Stimulated activated CD8-positive, alpha-beta memory T cell treated with anti-CD3 and anti-CD28 coated beads, Interleukin-7, amount 100 ng/mL, for 48 hours (primary cell): Measurements from ENCODE around the gene SLITRK6.
"Not testable (repeated sequence)": the region's sequence is repeated elsewhere in the genome, so short reads cannot be mapped to it uniquely, and the experiment has no call there.

ENCODE experiments used
- DNase-seq, 2 donors: peaks; one replicate each; pipeline ENCODE4 v3.0.0-alpha.2; 2020; ENCODE audit warnings: low read depth in 1 of 2; ENCODE audit errors: extremely low read depth in 1 of 2

Gene SLITRK6, protein sequence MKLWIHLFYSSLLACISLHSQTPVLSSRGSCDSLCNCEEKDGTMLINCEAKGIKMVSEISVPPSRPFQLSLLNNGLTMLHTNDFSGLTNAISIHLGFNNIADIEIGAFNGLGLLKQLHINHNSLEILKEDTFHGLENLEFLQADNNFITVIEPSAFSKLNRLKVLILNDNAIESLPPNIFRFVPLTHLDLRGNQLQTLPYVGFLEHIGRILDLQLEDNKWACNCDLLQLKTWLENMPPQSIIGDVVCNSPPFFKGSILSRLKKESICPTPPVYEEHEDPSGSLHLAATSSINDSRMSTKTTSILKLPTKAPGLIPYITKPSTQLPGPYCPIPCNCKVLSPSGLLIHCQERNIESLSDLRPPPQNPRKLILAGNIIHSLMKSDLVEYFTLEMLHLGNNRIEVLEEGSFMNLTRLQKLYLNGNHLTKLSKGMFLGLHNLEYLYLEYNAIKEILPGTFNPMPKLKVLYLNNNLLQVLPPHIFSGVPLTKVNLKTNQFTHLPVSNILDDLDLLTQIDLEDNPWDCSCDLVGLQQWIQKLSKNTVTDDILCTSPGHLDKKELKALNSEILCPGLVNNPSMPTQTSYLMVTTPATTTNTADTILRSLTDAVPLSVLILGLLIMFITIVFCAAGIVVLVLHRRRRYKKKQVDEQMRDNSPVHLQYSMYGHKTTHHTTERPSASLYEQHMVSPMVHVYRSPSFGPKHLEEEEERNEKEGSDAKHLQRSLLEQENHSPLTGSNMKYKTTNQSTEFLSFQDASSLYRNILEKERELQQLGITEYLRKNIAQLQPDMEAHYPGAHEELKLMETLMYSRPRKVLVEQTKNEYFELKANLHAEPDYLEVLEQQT

DNA sequence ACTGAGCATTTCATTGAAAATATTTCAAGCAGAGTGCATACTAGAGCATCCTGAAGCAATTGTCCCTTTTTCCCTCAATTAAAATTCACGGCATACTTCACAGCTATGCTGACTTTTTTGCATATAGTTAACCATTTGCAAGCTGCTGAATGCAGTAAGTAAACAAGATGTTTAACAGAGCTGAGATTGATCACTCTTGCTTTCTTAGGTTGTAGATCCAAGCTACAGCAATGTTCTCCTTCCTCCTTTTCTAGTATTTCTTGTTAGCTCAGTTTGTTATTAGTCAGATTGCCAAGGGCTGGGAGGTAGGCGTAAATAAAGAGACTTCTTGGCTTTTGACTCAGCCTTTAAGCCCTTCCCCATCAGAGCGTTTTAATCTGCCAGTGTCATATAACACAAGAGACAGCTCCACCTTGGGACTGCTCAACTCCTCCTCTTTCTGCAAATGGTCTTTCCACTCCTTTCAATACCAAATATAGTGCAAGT lies at the start of gene SLITRK6:
TSS of gene SLITRK6 (minus strand) at position 323 of the 486 bp plus-strand sequence. CDS start 2,911 bp downstream, outside the sequence.
- no peak for DNase-seq

DNA sequence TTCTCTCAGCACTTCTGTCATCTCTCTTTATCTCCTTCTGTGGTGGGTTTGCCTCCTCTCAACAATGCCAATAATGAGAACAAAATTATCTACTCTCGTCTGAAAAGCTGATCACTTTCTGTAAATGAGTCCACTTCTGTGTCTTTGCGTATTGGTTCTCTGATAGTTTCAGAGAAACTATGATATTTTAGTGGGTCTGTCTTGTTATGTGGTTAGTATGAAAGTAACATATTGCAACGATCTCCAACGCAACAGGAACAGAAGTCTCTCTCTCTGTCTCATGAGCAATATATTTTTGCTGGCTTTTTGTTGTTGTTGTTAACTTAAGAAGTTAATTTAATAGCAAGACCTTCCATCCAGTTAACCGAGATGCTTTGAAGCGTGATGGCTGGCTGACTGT lies 47.8 kb upstream of the SLITRK6 start:
- DNase-seq: no peak

DNA sequence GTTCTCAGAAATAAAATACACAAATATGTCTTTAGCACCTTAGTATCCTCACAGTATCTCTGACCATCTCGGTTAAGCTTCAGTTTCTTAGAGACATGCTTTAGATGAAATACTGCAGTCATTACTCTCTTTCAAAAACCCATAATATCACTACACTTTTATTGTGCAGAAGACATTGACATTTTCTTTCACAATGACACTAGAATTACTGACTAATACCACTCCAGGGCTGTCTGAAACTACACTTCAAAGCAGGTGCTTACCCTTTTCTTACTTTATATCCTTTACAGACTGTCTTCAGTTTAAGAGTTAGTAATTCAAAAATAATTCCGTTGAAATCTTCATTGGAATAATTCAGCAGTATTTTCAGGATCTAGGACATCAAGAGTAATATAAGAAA lies 42.2 kb upstream of the SLITRK6 start:
- DNase-seq: no peak

DNA sequence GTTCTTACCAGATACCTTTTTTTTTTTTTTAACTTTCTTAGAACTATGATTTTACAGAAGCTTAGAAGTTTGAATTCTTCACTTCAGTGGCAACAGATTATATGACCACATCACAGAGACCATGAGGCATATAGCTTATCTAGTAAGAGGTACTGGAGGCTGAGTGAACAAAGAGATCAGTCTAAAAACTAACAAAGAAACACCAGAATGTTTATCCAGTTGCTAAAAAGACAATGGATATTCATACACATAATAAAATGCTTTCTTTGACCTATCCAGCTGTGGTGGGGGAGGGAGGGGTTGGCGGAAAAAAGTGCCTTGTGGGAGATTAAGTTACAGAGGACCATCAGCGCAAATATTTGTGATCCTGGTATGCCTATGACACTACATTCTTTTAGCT lies 34.7 kb upstream of the SLITRK6 start:
- DNase-seq: no peak

DNA sequence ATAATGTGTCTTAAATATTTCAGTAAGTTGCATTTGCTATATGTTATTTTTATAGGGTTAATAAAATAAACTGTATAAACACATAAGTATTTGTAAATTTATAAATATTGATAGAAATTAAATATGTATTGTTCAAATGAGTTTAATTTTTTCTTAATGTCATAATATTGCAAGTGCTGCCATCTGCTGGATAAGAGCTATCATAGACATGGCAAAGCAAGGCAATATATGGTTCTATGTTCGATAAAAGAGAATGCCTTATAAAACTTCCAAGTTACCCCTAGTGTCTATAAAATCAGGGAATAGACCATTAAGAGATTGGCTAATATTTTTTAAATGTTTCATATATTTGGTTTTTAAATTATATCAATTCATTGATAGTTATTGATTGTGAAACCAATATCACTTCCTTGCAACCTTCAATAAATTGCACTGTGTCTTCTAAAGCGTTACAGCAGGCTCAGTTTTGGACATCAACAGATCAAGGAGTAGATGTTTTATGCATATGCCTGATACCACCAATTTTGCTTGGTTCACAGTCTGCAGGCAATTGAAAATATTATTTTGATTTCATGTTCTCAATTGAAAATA lies 29.0 kb upstream of the SLITRK6 start:
- no peak for DNase-seq

DNA sequence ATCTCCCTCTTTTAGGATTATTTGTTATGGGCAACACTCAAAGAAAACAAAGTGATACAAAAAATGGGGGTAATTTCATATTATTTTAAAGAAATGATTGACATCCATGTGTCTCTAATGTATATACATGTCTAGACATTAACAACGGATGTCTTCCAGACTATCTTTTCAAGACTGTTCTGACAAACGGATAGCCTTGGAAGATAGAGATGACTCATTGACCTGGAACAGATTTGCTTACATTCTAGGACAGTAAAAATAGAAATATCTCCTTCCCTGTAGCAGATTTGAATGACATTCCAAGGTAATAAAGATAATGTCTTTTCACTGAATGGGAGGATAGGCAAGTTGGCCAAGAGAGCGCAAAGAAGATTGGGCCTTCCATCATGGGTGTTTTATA lies 26.2 kb upstream of the SLITRK6 start:
- DNase-seq: no peak

DNA sequence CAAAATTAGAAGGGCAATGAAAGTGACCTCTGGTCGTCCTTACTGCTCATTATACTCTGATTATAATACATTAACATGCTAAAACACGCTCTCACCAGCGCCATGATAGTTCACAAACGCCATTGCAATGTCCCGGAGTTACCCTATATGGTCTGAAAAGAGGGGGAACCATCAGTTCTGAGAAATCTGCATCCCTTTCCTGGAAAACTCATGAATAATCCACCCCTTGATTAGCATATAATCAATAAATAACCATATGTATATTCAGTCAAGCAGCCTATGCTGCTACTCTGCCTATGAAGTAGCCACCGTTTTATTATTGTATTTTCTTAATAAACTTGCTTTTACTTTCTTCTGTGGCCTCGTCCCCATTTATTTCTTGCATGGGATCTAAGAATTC lies 24.6 kb upstream of the SLITRK6 start:
- no peak for DNase-seq

DNA sequence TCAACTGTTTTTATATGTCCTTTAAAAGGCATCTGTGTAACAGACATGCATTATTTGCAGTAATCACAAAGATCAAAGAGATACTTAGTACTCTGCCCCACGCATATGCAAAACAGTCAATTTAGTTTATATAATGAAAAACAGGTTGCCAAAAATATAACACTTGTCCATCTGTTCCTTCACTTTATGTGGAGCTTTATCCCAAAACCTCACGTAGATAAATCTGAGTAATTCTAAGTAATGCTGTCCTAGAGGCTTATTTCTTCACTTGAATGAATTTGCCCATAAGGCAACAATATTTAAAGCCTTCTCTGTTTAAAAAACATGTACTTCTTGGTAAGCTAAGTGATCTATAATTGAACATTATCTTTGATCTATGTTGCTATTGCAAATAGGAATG lies 20.3 kb upstream of the SLITRK6 start:
- no peak for DNase-seq

DNA sequence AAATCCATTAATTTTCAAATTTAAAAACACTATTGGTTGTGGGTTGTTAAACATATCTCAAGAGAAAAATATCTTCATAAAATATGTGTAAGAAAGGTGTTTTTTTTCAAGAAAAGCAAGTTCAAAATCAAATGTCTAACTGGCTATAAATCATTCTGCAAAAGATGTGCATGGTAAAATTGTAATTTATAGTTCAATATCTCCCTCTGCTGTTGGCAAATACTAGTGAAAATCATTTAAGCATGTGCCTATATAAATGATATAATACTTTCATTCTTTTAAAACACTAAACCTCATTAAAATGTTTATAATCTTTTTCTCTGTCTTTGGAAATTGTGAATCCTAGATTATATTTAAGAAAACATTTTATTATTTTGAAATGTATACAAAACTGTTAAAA lies 17.2 kb upstream of the SLITRK6 start:
- no peak for DNase-seq

DNA sequence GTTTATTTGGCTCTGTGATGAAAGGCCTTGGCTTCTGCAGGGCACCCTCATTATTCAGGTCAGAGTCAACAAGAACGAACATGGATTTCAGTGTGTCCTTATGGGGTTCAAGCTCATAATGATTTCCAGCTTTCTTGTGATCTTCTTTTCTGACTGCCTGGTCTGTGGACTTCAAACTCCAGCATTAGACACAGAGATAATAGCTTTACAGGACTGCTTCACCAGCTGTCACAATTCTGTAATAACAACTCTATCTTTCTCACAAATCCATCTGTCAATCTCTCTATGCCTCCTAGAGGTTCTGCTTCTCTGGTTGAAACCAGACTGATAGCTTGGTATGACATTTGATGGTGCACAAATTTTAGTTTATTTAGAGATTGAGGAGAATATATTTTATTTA lies 13.1 kb upstream of the SLITRK6 start:
- no peak for DNase-seq

DNA sequence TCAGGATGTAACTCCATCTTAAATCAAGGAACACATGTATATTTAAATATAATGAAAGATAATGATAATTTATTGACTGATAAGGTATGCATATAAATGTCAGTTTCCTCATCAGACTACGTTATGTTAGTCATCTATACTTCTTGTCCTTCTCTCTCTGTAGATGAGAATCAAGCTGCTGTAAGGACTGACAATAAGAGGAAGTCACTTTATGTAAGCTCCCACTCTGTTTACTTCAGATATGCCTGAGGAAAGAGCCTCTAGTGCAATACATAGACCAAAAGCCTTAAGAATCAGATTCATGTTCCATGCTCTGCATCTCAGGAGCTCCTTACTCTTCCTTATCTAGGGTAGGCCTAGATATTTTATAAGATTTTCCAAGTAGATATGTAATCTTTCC lies 9.6 kb upstream of the SLITRK6 start:
- no peak for DNase-seq

DNA sequence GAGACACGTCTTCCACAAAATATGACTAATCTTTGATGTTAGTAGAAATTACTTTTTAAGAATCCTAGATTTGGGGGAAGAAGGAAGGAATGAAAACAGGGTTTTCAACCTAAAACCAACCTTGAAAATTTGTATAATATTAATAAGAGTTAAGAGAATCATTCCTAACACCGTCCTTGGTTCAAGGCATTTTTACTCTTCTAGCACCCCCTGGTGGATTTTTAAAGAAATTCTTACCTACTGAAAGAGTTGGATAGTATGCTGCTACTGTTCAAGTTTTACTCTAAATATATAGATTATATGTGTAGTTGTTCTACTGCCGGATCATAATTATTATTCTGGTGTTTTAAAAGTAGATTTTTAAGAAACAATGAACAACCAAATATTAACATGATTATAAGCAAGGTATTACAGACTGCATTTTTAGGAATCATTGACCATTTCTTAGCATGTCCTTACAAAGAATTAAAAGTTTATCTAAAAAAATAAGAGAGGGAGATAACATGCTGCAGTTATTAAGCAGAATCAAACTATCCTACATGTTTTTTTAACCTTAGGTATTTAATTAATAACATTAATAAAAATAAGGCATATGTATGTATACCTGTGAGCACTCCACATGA lies 7.4 kb upstream of the SLITRK6 start:
- DNase-seq: no peak

DNA sequence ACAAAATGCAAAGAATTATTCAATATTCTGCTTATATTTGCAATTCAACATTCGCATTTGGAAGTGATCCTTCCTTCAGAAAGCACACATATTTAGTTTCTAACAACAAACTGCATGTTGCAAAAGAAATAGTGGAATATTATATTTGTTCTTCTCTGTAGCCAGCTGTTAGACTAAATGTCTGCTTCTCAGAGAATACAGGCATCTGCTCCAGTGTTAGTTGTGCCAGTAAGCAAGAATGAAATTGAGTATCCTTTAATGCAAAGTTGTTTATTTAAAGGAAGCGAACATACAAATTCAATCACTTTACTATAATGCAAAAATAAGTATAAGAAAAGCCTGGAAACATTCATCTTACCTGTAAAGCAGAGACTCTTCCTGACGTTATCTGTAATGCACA lies 663 bp downstream of the SLITRK6 start:
- DNase-seq: no peak

DNA sequence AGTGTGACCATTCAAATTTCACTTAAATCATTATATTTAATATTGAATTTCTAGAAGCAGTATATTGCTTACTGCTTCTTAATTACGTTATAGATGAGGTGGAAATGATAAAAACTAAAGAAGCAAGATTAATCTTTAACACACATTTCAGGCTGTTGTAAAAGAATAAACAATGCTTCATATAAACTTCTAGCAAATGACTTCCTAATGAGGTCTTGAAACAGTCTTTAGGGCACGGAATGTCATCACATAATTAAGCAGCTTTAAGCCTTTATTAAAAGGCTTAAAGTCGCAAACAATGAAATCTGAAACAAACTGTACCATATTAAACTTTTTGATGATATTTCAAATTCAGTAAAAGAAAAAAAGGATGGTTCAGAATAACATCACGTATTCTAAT lies 1.9 kb downstream of the SLITRK6 start:
- DNase-seq: no peak

DNA sequence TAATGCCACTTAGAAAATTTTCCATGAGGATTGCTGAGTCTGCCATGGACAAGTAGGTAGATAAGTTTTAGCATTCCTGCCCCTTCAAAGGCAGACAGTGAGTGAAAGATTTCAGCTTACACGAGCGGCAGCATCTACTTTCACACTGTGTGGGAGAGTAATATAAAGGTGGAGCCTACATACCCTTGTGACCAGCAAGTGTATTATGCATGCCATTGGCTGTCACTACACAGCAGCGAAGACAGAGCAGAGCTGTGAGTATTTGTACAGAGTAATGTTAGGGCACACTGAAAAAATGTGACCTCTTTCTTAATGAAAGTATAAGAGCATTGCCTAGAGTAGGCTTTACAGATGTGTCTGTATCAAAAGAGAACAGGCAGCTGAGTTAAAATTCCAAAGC lies 14.0 kb downstream of the SLITRK6 start:
- no peak for DNase-seq

DNA sequence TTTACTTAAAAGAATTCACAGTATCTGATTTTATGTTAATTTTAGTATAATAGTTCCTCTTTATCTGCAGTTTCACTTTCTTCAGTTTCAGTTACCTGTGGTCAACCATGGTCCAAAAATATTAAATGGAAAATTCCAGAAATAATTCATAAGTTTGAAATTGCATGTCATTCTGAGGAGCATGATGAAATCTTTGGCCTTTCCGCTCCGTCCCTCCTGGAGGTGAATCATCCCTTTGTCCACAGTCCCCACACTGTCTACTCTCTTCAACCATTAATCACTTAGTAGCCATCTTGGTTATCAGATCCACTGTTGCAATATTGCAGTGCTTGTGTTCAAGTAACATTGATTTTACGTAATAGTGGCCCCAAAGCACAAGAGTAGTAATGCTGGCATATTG lies 26.9 kb downstream of the SLITRK6 start:
- DNase-seq: no peak

DNA sequence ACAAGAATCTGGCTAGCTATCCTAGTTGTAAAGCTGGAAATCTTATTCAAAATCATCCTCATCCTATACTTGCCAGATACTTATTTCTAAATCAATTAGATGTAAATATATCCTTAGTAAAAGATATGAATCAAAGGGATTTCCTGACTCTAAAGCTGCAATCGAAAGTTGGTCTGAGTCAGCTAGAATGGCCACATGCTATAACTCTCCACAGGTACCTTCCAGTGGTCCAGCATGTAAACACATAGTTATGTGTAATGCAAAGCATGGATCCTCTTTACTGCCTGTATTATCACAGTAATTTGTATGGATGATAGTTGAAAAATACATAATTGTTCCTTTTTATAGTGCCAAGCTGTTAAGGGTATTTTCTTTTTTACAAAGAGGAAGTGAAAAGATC lies 27.4 kb downstream of the SLITRK6 start:
- no peak for DNase-seq

DNA sequence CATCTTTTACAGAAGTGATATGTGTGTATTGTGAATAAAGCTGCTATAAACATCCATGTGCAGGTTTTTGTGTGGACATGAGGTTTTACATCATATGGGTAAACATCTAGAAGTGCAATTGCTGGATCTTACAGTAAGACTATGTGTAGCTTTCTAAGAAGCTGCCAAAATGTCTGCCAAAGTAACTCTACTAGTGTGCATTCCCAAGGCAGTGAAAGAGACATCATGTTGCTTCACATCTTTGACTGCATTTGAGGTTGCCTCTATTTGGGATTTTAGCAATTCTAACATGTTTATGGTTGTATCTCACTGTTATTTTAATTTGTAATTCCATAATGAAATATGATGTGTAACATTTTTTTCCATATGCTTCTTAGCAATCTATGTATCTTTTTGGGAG lies 30.3 kb downstream of the SLITRK6 start:
- DNase-seq: no peak

DNA sequence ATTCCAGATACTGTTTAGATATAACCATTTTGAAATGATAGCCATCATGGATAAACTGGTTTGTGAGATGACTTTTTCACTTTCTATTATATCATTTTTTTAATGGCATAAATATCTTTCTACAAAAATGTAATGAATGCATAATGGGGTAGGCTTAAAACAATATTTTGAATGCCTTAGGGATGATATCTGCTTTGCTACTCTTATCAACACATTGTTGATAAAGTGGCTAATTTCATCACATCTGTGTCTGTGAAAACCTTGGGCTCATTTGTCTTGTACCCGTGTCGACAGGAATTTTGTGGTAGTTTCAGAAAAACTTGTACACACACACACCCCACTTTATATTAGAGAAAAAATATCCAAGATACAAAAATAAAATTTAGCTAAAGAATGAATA lies 44.1 kb downstream of the SLITRK6 start:
- no peak for DNase-seq

DNA sequence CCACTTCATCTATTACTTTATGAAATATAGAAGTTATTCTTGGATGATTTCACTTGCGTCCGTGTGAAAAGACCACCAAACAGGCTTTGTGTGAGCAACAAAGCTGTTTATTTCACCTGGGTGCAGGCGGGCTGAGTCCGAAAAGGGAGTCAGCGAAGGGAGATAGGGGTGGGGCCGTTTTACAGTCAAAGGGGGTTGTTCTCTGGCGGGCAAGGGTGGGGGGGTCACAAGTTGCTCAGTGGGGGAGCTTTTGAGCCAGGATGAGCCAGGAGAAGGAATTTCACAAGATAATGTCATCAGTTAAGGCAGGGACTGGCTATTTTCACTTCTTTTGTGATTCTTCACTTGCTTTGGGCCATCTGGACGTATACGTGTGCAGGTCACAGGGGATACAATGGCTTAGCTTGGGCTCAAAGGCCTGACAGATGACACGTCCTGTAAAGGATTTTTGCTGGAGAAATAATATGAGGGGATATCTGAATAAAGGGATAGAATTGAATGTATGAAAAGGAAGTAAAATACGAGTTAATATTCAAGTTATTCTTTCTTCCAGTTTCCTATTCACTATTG lies 55.9 kb downstream of the SLITRK6 start:
- not testable (repeated sequence) for DNase-seq
